Measurements from ENCODE around the gene ACOT8.
"Not testable (repeated sequence)": the region's sequence is repeated elsewhere in the genome, so short reads cannot be mapped to it uniquely, and the experiment has no call there.

ACOT8 gene

GRCh38 chr20:45810191-45810970 is 46.8 kb downstream of the ACOT8 start:
- no peak for TF ChIP-seq CTCF (IDR thresholded peaks at IDR 0.05)
- H3K27me3 ChIP-seq, result no peaks in the 10 kb centered on the region
- peaks cover 77% of the 10 kb centered on the region for H3K36me3 ChIP-seq

GRCh38 chr20:45801851-45802250 is 55.3 kb downstream of the ACOT8 start:
- Histone ChIP-seq H3K9me3 (no peaks in the 10 kb centered on the region), H3K27ac (no peak overlapping the region), H3K27me3 (no peaks in the 10 kb centered on the region), H3K4me3 (ENCODE audit: low read depth in 1 of 2, low read length in 1 of 2) (no peak overlapping the region), H3K4me1 (ENCODE audit: control insufficient read depth in 1 of 2, insufficient read depth in 1 of 2, low read depth in 1 of 2, low read length in 1 of 2) (peaks cover 3 to 10% of the 10 kb centered on the region in 2 experiments), H3K36me3 (peaks cover 68% of the 10 kb centered on the region)
- TF ChIP-seq CTCF (IDR thresholded peaks at IDR 0.05), result no peak

More at GRCh38 chr20:45810191-45810970, 46.8 kb downstream of the ACOT8 start:
- Histone ChIP-seq H3K4me1 (ENCODE audit: control insufficient read depth in 1 of 2, insufficient read depth in 1 of 2, low read depth in 1 of 2, low read length in 1 of 2) (peaks cover 17 to 18% of the 10 kb centered on the region in 2 experiments), H3K9me3 (no peaks in the 10 kb centered on the region), H3K27ac (peak overlapping the region; percentile 23), H3K4me3 (ENCODE audit: low read depth in 1 of 2, low read length in 1 of 2) (no peak overlapping the region)

- Histone ChIP-seq H3K27ac (peak overlapping the region; percentile 59), H3K36me3 (peaks cover 68% of the 10 kb centered on the region), H3K27me3 (no peaks in the 10 kb centered on the region), H3K4me1 (ENCODE audit: control insufficient read depth in 1 of 2, insufficient read depth in 1 of 2, low read depth in 1 of 2, low read length in 1 of 2) (peaks cover 3 to 10% of the 10 kb centered on the region in 2 experiments), H3K9me3 (no peaks in the 10 kb centered on the region), H3K4me3 (ENCODE audit: low read depth in 1 of 2, low read length in 1 of 2) (no peak overlapping the region)
- peak; percentile 59 for TF ChIP-seq CTCF (IDR thresholded peaks at IDR 0.05)
These were observed 58.1 kb downstream of the ACOT8 start for GRCh38 chr20:45798935-45799642.

GRCh38 chr20:45797955-45798354 is 59.2 kb downstream of the ACOT8 start:
- H3K9me3 ChIP-seq; H3K27me3 ChIP-seq; H3K4me3 ChIP-seq (ENCODE audit: low read depth in 1 of 2, low read length in 1 of 2); H3K27ac ChIP-seq: not testable (repeated sequence)
- Histone ChIP-seq H3K36me3 (peaks cover 62% of the 10 kb centered on the region), H3K4me1 (ENCODE audit: control insufficient read depth in 1 of 2, insufficient read depth in 1 of 2, low read depth in 1 of 2, low read length in 1 of 2) (peaks cover 13 to 19% of the 10 kb centered on the region in 2 experiments)

- H3K27me3 ChIP-seq; H3K4me3 ChIP-seq (ENCODE audit: low read depth in 1 of 2, low read length in 1 of 2); H3K27ac ChIP-seq; H3K9me3 ChIP-seq: not testable (repeated sequence)
- Histone ChIP-seq H3K36me3 (peaks cover 57% of the 10 kb centered on the region), H3K4me1 (ENCODE audit: control insufficient read depth in 1 of 2, insufficient read depth in 1 of 2, low read depth in 1 of 2, low read length in 1 of 2) (peaks cover 17 to 24% of the 10 kb centered on the region in 2 experiments)
These were observed 59.7 kb downstream of the ACOT8 start for GRCh38 chr20:45797510-45797909.

GRCh38 chr20:45796337-45797065 is 60.7 kb downstream of the ACOT8 start:
- peaks cover 20 to 27% of the 10 kb centered on the region in 2 experiments for H3K4me1 ChIP-seq (ENCODE audit: control insufficient read depth in 1 of 2, insufficient read depth in 1 of 2, low read depth in 1 of 2, low read length in 1 of 2)
- no peak for TF ChIP-seq CTCF (IDR thresholded peaks at IDR 0.05)

More at GRCh38 chr20:45796337-45797065, 60.7 kb downstream of the ACOT8 start:
- Histone ChIP-seq H3K4me3 (ENCODE audit: low read depth in 1 of 2, low read length in 1 of 2) (no peak overlapping the region), H3K36me3 (peaks cover 47% of the 10 kb centered on the region), H3K27me3 (no peaks in the 10 kb centered on the region), H3K9me3 (no peaks in the 10 kb centered on the region), H3K27ac (no peak overlapping the region)
